ENCODE data around the gene AK8.

DNA sequence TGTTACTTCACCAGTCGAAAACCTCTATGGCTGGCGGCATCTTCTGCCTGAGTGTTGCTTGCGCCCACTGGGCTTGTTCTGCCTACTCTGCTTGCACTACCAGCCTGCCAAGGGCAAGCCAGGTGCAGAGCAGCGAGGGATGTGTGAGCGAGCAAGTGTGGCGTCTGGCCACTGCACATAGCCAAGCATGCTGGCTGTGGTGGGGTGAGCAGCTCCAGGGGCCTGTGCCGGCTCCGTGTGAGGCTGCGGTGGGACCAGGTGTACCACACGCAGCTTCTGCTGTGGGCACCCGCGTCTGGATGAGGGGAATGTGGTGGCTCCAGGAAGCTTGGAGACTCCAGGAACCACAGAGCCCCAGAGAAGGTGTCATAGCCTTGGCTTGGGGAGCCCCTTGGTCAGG, 156.4 kb downstream of the AK8 start:
- TF ChIP-seq CTCF (IDR thresholded peaks at IDR 0.05; ENCODE audit: low read depth, low read length) (no peak), EZH2phosphoT487 (IDR thresholded peaks at IDR 0.05; ENCODE audit: low read depth) (no peak)

Data from OCI-LY3 (cell line).